Thyroid gland (tissue), 4 donors: ENCODE measurements around the gene TMEM273. TPM values are rescaled to one million over a fixed set of nuclear protein-coding genes. Genes with fewer than 3 reads are reported as not detected.

Experiments
- DNase-seq, 2 donors: peaks; one replicate each; pipeline ENCODE4 v3.0.0-alpha.2; 2019
- H3K27ac ChIP-seq, 3 donors: fragments of 200-600 bp; sonication (generic); 1 replicate in 2 of 3; 2 replicates in 1 of 3; pipeline ENCODE4 v1.5.1; 2016 to 2019; ENCODE audit warnings: mild to moderate bottlenecking in 1 of 3, moderate library complexity in 1 of 3
- H3K27me3 ChIP-seq: fragments of 200-600 bp; sonication (generic); one replicate; pipeline ENCODE4 v1.5.1; 2019
- H3K36me3 ChIP-seq, 2 donors: fragments of 200-600 bp; sonication (generic); one replicate each; pipeline ENCODE4 v1.5.1; 2016 to 2019
- H3K4me1 ChIP-seq, 2 donors: fragments of 200-600 bp; sonication (generic); one replicate each; pipeline ENCODE4 v1.5.1; 2017 to 2019
- H3K4me3 ChIP-seq, 3 donors: fragments of 200-600 bp; sonication (generic); replicated peaks in 1 of 3; 1 replicate in 2 of 3; 2 replicates in 1 of 3; pipeline ENCODE4 v1.5.1; 2016; ENCODE audit warnings: mild to moderate bottlenecking in 1 of 3
- H3K9me3 ChIP-seq: fragments of 200-600 bp; sonication (generic); one replicate; pipeline ENCODE4 v1.5.1; 2017
- CTCF ChIP-seq, 6 experiments: fragments of 200-600 bp in 3 of 6; fragments of 450-650 bp in 3 of 6; sonication (generic) in 3 of 6; IDR thresholded peaks; one replicate each; pipeline ENCODE4 v1.5.1; 2016 to 2019; ENCODE audit warnings: antibody characterized with exemption in 6 of 6, mild to moderate bottlenecking in 2 of 6, inconsistent platforms in 1 of 6, moderate library complexity in 1 of 6
- POLR2A ChIP-seq, 2 donors: fragments of 450-650 bp; IDR thresholded peaks; one replicate each; pipeline ENCODE4 v1.6.1; 2017; ENCODE audit warnings: antibody characterized with exemption in 2 of 2, mild to moderate bottlenecking in 2 of 2, moderate library complexity in 1 of 2
- WGBS, 2 donors: methylation state at CpG; one replicate each; pipeline ENCODE4 v1.1.5; 2017; 5-methylcytosine and 5-hydroxymethylcytosine counted together
- intact Hi-C: fragments of 100-400 bp; cut with DNase I; formaldehyde crosslinking; loops from one replicate; pipeline ENCODE4 v1.15.1; 2023
- total RNA-seq, 4 donors: library from RNA; depleted of rRNA; stranded (reverse); fragments of >200 nt; gene quantifications; one replicate each; pipeline ENCODE4 v1.2.3, GENCODE V29; 2016

The TMEM273 gene
- total RNA-seq, 4 donors from 2014 or later, result 4.2 to 15.0 (median 13.2) TPM

DNA sequence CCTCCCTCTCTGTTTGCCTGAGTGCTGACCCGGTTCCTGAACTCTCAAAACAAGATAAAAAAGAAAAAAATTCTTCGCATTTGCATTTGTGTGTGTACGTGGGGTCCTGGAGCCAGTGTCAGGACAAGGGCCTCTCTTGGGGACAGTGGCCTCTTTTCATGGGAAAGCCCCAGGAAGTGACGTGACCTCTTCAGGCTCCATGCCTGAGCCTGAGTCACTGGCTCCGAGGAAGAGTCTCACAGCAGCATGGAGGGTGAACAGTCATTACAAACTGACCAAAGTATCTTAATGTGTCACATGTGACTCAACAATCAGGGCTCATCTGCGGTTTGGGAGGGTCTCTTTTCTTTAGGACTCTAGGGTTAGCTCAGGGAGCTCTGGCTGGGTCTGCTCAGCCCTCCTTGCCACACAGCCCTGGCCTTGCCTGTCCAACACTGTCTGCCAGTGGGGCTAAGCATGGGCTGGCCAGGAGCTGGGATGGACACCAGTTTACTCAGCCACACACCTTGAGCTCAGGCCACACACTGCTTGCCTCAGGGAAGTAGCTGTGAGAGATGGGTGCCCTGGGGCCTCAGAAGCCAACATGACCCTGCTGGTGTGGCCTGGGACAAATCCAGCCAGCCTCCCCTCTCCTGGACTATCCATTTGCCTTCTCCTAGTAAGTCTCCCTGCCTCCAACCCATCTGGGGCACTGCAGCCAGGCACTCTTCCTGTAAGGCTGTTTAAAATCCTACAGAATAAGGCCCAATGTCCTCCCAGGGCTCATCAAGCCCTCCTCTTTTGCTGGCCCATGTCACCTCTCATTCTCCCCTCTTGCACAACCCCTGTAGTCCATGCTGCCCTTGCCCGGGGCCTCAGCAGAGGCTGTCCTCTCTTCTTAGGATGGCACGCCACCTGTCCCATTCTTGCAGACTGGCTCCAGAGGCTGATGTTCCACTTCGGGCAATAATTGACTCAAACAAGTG, 10.5 kb downstream of the TMEM273 start:
- no peak for TF ChIP-seq CTCF (IDR thresholded peaks at IDR 0.05)
- no peak for TF ChIP-seq POLR2A (IDR thresholded peaks at IDR 0.05)
- Histone ChIP-seq H3K4me3 (no peak overlapping the region), H3K4me1 (peaks cover 0 to 11% of the 10 kb centered on the region in 2 donors), H3K36me3 (no peaks in the 10 kb centered on the region), H3K9me3 (no peaks in the 10 kb centered on the region), H3K27me3 (no peaks in the 10 kb centered on the region), H3K27ac (peak overlapping the region in 1 of 3 donors; percentile 56)
- WGBS, 2 donors, result 72 to 73% methylated on average over 7 to 9 of the region's 9 CpGs
- intact Hi-C loops, result no loop called here
- peak in 1 of 2 donors; percentile 24 for DNase-seq

DNA sequence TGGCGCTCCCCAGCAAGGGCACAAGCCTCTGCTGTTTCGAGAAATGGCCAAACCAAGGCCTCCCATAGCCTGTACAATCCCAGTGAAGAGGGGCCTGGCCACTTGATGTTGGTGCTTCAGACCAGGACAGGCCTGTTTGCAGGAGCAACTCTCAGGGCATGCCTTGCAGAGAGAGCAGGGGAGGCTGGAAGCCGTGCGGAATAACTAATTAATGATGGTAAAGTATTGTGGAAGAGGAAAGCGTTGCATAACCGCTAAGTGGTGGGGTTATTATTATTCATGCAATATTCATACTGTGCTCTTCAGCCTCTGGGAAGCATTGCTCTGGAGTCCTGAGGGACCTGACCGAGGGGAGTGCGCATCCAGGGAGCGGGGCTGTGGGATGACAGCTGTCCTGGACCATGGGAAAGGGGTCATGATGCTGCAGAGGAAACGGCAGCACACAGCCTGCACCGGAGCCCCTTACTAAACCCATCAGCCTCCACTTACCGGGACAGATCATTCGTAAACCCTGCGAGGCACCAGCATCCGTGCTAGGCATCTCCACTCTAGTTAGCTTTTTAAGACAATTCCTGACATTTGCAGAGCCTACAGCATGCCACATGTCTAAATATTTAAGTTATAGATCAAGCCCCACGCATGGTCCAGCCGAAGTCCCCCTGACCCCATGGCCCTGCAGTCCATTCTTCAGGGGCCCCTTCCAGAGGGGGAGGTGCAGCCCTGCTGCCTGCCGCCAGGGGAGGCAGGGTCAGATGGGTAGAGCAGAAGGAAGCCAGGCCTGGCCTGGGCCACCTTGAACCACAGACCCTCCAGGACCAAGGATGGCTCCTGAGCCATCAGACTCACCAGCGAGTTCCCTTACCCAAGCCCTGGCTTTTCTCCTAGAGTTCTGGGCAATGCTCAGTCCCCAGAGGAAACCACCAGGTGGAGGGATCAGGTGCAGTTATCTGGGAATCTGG, 11.6 kb downstream of the TMEM273 start:
- TF ChIP-seq POLR2A (IDR thresholded peaks at IDR 0.05) (no peak), CTCF (IDR thresholded peaks at IDR 0.05) (no peak)
- H3K36me3 ChIP-seq, result no peaks in the 10 kb centered on the region
- 86 to 95% methylated on average over 17 to 19 of the region's 19 CpGs for WGBS, 2 donors
- intact Hi-C loops, result no loop called here
- H3K27me3 ChIP-seq, result no peaks in the 10 kb centered on the region
- no peaks in the 10 kb centered on the region for H3K9me3 ChIP-seq
- no peak overlapping the region for H3K27ac ChIP-seq
- DNase-seq, result no peak
- peaks cover 0 to 11% of the 10 kb centered on the region in 2 donors for H3K4me1 ChIP-seq
- H3K4me3 ChIP-seq, result no peak overlapping the region

- no peak for DNase-seq
- no peaks in the 10 kb centered on the region for H3K27me3 ChIP-seq
- peaks cover 0 to 11% of the 10 kb centered on the region in 2 donors for H3K4me1 ChIP-seq
- intact Hi-C loops, result no loop called here
- H3K36me3 ChIP-seq, result no peaks in the 10 kb centered on the region
- no peak overlapping the region for H3K4me3 ChIP-seq
- H3K27ac ChIP-seq, result no peak overlapping the region
- 92 to 93% methylated on average over 7 to 8 of the region's 8 CpGs for WGBS, 2 donors
- TF ChIP-seq CTCF (IDR thresholded peaks at IDR 0.05) (no peak), POLR2A (IDR thresholded peaks at IDR 0.05) (no peak)
- H3K9me3 ChIP-seq, result no peaks in the 10 kb centered on the region
Observed at GRCh38 chr10:49175587-49176309, 12.4 kb downstream of the TMEM273 start.

DNA sequence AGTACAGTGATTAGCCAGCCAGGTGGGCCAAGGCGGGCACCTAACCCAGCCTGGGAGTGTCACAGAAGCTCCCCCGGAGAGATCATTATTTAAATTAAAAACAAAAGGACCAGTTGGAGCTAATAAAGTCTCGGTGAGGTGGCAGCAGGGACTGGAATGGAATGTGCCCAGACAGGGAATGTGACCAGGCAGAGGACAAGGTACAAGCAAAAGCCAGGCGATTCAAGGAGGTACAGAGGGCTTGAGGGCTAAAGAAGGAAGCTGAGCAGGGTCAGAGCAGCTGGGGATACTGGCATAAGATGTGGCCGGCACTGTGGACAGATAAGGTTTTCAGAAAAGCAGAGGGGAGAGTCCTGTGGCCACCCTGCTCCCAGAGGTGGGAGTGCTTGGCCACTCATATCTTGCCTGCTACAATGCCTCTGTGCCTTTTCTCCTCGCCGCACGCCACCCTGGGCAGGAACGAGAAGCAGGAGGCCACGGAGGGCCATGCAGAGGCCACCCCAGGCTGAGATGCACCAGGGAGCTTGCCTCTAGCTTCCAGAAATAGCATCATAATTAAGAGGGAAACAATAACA, 13.2 kb downstream of the TMEM273 start:
- peaks cover 0 to 11% of the 10 kb centered on the region in 2 donors for H3K4me1 ChIP-seq
- H3K9me3 ChIP-seq, result no peaks in the 10 kb centered on the region
- no peak overlapping the region for H3K27ac ChIP-seq
- H3K27me3 ChIP-seq, result no peaks in the 10 kb centered on the region
- no peak for DNase-seq
- intact Hi-C loops, result no loop called here
- H3K36me3 ChIP-seq, result no peaks in the 10 kb centered on the region
- TF ChIP-seq POLR2A (IDR thresholded peaks at IDR 0.05) (no peak), CTCF (IDR thresholded peaks at IDR 0.05) (no peak)
- 81 to 84% methylated on average over 10 of the region's 10 CpGs for WGBS, 2 donors
- no peak overlapping the region for H3K4me3 ChIP-seq
